ENCODE data around the gene TEX13B. TPM values are rescaled to one million over a fixed set of nuclear protein-coding genes. Genes with fewer than 3 reads are reported as not detected.
A peak's percentile ranks its signal among the peaks of the same experiment; 100 is the strongest.

TEX13B gene
- total RNA-seq, 1 donor from 2014 or later, result not detected

DNA sequence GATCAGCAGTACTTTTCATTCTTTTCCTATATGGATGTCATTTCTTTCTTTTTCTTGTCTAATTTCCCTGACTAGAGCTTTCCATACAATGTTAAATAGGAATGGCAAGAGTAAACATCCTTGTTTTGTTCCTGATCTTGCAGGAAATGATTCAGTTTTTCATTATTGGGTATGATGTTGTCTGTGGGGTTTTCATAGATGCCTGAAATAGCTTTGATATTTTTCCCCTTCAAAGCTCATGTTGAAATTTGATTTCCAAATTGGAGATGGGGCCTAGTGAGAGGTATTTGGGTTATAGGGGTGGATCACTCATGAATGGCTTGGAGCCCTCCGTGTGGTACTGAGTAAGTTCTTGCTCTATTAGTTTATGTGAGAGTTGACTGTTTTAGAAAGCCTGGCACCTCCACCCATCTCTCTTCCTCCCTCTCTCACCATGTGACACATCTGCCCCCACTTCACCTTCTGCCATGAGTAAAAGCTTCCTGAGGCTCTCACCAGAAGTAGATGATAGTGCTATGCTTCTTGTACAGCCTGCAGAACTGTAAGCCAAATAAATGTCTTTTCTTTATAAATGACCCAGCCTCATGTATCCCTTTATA lies 40.4 kb upstream of the TEX13B start:
- Mint-ChIP-seq H3K27ac (no peak overlapping the region), H3K36me3 (ENCODE audit: low read depth) (no peaks in the 10 kb centered on the region), H3K9me3 (no peaks in the 10 kb centered on the region), H3K4me3 (no peak overlapping the region), H3K4me1 (peaks cover 38% of the 10 kb centered on the region), H3K27me3 (no peaks in the 10 kb centered on the region)
- no peak for ATAC-seq (ENCODE audit: low read depth)
- ChIA-PET POLR2A (no interaction called here), CTCF (interaction anchor here (3.3 kb wide), 1 partner anchor 48 kb away, joined by 23 read pairs; no protein-coding TSS in a partner anchor)
- intact Hi-C loops (cut with micrococcal nuclease), result no loop called here
- no peak for DNase-seq
- TF ChIP-seq, protein P1, sequence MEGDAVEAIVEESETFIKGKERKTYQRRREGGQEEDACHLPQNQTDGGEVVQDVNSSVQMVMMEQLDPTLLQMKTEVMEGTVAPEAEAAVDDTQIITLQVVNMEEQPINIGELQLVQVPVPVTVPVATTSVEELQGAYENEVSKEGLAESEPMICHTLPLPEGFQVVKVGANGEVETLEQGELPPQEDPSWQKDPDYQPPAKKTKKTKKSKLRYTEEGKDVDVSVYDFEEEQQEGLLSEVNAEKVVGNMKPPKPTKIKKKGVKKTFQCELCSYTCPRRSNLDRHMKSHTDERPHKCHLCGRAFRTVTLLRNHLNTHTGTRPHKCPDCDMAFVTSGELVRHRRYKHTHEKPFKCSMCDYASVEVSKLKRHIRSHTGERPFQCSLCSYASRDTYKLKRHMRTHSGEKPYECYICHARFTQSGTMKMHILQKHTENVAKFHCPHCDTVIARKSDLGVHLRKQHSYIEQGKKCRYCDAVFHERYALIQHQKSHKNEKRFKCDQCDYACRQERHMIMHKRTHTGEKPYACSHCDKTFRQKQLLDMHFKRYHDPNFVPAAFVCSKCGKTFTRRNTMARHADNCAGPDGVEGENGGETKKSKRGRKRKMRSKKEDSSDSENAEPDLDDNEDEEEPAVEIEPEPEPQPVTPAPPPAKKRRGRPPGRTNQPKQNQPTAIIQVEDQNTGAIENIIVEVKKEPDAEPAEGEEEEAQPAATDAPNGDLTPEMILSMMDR (IDR thresholded peaks at IDR 0.05), result no peak

DNA sequence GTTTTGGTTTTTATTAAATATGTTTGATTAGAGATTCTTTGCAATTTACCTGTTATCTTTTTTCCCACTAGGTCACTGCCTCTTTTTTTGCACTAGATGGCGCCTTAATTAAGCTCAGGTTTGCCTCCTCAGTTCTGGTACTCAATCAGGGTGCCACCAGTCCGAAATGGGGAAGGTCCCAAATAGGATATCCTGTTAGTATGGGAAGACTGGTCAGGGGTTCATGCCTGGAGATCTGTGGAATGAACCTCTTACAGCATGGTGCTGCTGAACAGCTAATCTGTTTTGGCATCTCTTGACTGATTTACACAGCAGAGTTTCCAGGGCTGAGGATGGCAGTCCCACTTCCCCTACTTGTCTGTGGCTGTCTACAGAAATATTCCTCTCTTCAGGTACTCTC lies 38.5 kb upstream of the TEX13B start:
- no peaks in the 10 kb centered on the region for H3K36me3 Mint-ChIP-seq (ENCODE audit: low read depth)
- H3K4me1 Mint-ChIP-seq, result peaks cover 30% of the 10 kb centered on the region
- H3K9me3 Mint-ChIP-seq, result no peaks in the 10 kb centered on the region
- DNase-seq (no peak), ATAC-seq (ENCODE audit: low read depth) (no peak)
- CTCF ChIA-PET, result interaction anchor here (1.3 to 3.3 kb wide), 4 partner anchors 9 to 54 kb away, joined by 3 to 23 read pairs (median 6); no protein-coding TSS in a partner anchor
- TF ChIP-seq, protein P1 (IDR thresholded peaks at IDR 0.05), result no peak
- H3K4me3 Mint-ChIP-seq, result peak overlapping the region; percentile 15
- peak overlapping the region; percentile 46 for H3K27ac Mint-ChIP-seq
- POLR2A ChIA-PET, result no interaction called here
- intact Hi-C loops (cut with micrococcal nuclease), result loop anchor here (1.0 kb wide), 1 partner anchor 52 kb away; no protein-coding TSS in a partner anchor
- H3K27me3 Mint-ChIP-seq, result no peaks in the 10 kb centered on the region

DNA sequence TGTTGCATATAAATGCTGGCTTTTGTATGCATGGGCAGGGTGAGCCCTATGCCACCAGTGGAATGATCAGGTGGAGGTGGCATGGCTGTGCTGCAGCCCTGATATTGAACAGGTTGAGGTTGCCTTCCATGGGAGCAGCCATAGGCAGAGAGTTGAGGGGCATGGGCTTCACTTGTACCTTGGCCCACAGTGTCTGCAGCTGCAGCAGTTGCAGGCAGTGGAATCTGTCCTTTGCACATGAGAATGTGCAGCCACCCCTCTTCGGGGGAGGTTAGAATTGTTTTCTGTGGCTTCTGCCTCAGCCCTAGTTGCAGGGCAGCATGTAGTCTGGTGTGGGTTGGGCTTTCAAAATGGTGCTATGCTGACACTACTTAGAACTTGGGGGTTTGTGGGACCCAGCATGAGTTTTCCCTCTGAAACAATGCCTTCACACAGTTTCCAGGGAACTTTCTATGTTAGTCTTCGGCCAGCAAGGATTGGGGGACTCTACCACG lies 37.3 kb upstream of the TEX13B start:
- peak overlapping the region; percentile 47 for H3K4me3 Mint-ChIP-seq
- H3K27me3 Mint-ChIP-seq, result no peaks in the 10 kb centered on the region
- ChIA-PET POLR2A (no interaction called here), CTCF (interaction anchor here (0.6 to 3.3 kb wide), 2 partner anchors 51 to 217 kb away, joined by 4 to 23 read pairs; no protein-coding TSS in a partner anchor)
- no peak for DNase-seq
- peaks cover 30% of the 10 kb centered on the region for H3K4me1 Mint-ChIP-seq
- no peaks in the 10 kb centered on the region for H3K9me3 Mint-ChIP-seq
- ATAC-seq (ENCODE audit: low read depth), result no peak
- no peaks in the 10 kb centered on the region for H3K36me3 Mint-ChIP-seq (ENCODE audit: low read depth)
- intact Hi-C loops (cut with micrococcal nuclease), result no loop called here
- TF ChIP-seq, protein P1 (IDR thresholded peaks at IDR 0.05), result no peak
- peak overlapping the region; percentile 35 for H3K27ac Mint-ChIP-seq

DNA sequence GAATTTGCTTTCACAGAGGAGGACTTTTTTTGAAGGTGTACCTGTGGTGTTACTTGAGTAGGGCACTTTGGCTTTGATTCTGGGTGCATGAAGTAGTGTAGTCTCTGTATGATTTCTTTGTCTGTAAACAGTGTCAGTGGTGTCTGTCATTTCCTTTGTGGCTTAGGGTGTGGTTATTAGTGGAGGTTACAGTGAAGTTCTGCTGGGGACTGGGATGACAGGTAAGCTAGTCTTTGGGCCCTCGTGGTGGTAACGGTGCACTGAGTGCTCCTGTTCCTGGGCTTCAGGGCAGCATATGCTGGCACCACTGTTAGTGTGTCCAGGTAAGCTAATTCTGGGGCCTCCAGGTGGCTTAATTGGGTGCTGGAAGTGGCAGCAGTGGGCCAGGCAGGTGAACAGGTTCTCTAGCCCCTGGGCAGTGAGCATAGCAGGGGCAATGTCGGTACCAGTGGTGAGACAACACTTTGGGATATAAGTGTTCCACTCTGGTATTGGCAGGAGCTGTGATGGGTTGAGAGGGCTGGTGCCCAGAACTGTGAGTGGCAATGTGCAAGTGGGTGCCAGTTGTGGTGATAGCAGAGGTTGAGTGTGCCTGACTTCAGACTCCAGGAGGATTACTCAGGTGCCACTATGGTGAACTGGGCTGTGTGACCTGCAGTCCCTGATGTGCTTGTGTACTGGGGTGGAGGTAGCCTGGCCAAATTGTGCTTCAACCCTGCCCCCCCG lies 36.6 kb upstream of the TEX13B start:
- CTCF ChIA-PET, result interaction anchor here (0.6 to 1.0 kb wide), 2 partner anchors 52 to 217 kb away, joined by 3 to 4 read pairs; no protein-coding TSS in a partner anchor
- Mint-ChIP-seq H3K4me1 (peaks cover 30% of the 10 kb centered on the region), H3K36me3 (ENCODE audit: low read depth) (no peaks in the 10 kb centered on the region), H3K27ac (peak overlapping the region; percentile 38), H3K27me3 (no peaks in the 10 kb centered on the region), H3K4me3 (peak overlapping the region; percentile 47), H3K9me3 (no peaks in the 10 kb centered on the region)
- TF ChIP-seq, protein P1 (IDR thresholded peaks at IDR 0.05), result no peak
- no peak for DNase-seq
- ATAC-seq (ENCODE audit: low read depth), result peak; percentile 62
- intact Hi-C loops (cut with micrococcal nuclease), result no loop called here
- POLR2A ChIA-PET, result no interaction called here

DNA sequence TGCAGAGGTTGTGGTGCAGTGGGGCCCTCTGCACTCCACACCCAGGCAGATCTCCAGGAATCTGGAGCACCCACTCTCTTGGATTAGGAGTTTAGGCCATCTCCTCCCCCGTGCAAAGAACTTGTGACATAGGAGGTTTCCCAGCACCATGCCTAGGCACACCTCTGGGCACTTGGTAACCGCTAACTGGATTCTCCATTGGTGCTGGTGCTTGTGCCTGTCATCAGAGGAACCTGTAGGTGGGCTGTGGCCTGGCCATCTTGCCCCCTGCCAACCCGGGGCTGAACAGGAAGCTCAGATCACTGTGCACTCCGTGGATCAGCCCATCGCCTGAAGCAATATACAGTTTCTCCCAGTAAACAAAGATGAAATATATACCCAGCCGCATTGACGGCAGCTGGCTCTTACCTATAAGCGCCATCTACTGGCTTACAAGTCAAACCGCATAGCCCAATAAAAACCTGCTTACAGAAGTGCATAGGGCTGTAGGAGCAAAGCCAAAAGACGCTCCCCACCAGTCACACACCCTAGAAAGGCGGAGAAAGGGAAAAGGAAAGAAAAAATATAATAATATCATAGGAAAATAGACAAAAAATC lies 19.1 kb upstream of the TEX13B start:
- H3K36me3 Mint-ChIP-seq (ENCODE audit: low read depth), result no peaks in the 10 kb centered on the region
- ATAC-seq (ENCODE audit: low read depth), result no peak
- no peak for DNase-seq
- H3K4me3 Mint-ChIP-seq, result no peak overlapping the region
- TF ChIP-seq, protein P1 (IDR thresholded peaks at IDR 0.05), result no peak
- intact Hi-C loops (cut with micrococcal nuclease), result loop anchor here (2.0 kb wide), 1 partner anchor 1103 kb away; no protein-coding TSS in a partner anchor
- ChIA-PET CTCF (no interaction called here), POLR2A (no interaction called here)
- H3K9me3 Mint-ChIP-seq, result no peaks in the 10 kb centered on the region
- H3K27ac Mint-ChIP-seq, result no peak overlapping the region
- peaks cover 17% of the 10 kb centered on the region for H3K27me3 Mint-ChIP-seq
- no peaks in the 10 kb centered on the region for H3K4me1 Mint-ChIP-seq
